Neural progenitor cell (in vitro differentiated cells): ENCODE measurements around the gene LYRM1.

Source experiments
- EZH2 ChIP-seq: fragments of 200-600 bp; sonication (generic); IDR thresholded peaks from 2 replicates; pipeline ENCODE4 v1.6.1; 2017; ENCODE audit warnings: antibody characterized with exemption, mild to moderate bottlenecking, moderate library complexity
- EZH2phosphoT487 ChIP-seq: fragments of 200-600 bp; sonication (generic); IDR thresholded peaks from 2 replicates; pipeline ENCODE4 v1.6.1; 2017; ENCODE audit warnings: antibody characterized with exemption
- TF ChIP-seq, protein P1 (sequence below): fragments of 200-600 bp; sonication (generic); IDR thresholded peaks from 2 replicates; pipeline ENCODE4 v1.5.1; 2017; ENCODE audit warnings: antibody characterized with exemption, mild to moderate bottlenecking

DNA sequence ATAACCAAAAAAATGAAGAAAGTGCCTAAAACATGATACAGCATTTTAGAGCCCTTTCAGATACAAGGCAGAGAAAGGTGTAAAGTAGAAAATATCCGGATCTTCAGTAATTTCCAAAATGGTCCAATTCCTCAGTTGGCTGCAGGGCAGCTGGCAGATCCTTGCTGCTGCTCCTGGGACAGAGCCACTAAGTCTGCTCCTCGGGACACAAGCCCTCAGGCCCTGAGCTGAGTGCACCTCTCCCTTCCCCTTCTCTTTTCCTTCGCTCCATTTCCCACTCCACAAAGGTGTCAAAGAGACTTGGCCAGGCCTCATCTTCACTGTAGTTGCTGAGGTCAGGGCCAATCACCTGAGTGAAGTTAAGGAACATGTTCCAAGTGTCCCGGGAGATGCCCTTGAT, 40.9 kb upstream of the LYRM1 start:
- TF ChIP-seq, protein P1, sequence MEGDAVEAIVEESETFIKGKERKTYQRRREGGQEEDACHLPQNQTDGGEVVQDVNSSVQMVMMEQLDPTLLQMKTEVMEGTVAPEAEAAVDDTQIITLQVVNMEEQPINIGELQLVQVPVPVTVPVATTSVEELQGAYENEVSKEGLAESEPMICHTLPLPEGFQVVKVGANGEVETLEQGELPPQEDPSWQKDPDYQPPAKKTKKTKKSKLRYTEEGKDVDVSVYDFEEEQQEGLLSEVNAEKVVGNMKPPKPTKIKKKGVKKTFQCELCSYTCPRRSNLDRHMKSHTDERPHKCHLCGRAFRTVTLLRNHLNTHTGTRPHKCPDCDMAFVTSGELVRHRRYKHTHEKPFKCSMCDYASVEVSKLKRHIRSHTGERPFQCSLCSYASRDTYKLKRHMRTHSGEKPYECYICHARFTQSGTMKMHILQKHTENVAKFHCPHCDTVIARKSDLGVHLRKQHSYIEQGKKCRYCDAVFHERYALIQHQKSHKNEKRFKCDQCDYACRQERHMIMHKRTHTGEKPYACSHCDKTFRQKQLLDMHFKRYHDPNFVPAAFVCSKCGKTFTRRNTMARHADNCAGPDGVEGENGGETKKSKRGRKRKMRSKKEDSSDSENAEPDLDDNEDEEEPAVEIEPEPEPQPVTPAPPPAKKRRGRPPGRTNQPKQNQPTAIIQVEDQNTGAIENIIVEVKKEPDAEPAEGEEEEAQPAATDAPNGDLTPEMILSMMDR, result no peak
- no peak for TF ChIP-seq EZH2
- TF ChIP-seq EZH2phosphoT487, result no peak
